Sigmoid colon (tissue), 7 donors: ENCODE data around the gene C14orf132. TPM values are rescaled to one million over a fixed set of nuclear protein-coding genes. Genes with fewer than 3 reads are reported as not detected.

Experiments used
- DNase-seq: peaks from one replicate; pipeline ENCODE4 v3.0.0-alpha.2; 2019
- H3K27ac ChIP-seq, 4 donors: fragments of 200-600 bp; sonication (generic); one replicate each; pipeline ENCODE4 v1.5.1; 2016 to 2019; ENCODE audit warnings: mild to moderate bottlenecking in 1 of 4
- H3K27me3 ChIP-seq, 3 donors: fragments of 200-600 bp; sonication (generic); one replicate each; pipeline ENCODE4 v1.5.1; 2019; ENCODE audit warnings: mild to moderate bottlenecking in 1 of 3
- H3K36me3 ChIP-seq, 4 donors: fragments of 200-600 bp; sonication (generic); one replicate each; pipeline ENCODE4 v1.5.1; 2016 to 2019
- H3K4me1 ChIP-seq, 4 donors: fragments of 200-600 bp; sonication (generic); one replicate each; pipeline ENCODE4 v1.5.1; 2017 to 2019
- H3K4me3 ChIP-seq, 4 donors: fragments of 200-600 bp; sonication (generic); one replicate each; pipeline ENCODE4 v1.5.1; 2017 to 2019; ENCODE audit warnings: mild to moderate bottlenecking in 2 of 4, moderate library complexity in 1 of 4
- H3K9me3 ChIP-seq, 4 donors: fragments of 200-600 bp in 3 of 4; sonication (generic) in 3 of 4; one replicate each; pipeline versions ENCODE4 v1.5.1 to v1.6.1; 2013 to 2019
- CTCF ChIP-seq, 4 experiments: fragments of 450-650 bp in 3 of 4; fragments of 200-600 bp in 1 of 4; IDR thresholded peaks; one replicate each; pipeline ENCODE4 v1.5.1; 2016 to 2019; ENCODE audit warnings: antibody characterized with exemption in 4 of 4, mild to moderate bottlenecking in 3 of 4, moderate library complexity in 2 of 4
- EP300 ChIP-seq, 4 donors: sonication (generic); formaldehyde crosslinking; IDR thresholded peaks; one replicate each; pipeline ENCODE4 v1.6.1; 2017; ENCODE audit warnings: antibody characterized with exemption in 4 of 4
- POLR2A ChIP-seq, 2 donors: fragments of 450-650 bp; IDR thresholded peaks; one replicate each; pipeline ENCODE4 v1.6.1; 2016; ENCODE audit warnings: antibody characterized with exemption in 2 of 2, mild to moderate bottlenecking in 2 of 2, moderate library complexity in 2 of 2
- POLR2AphosphoS5 ChIP-seq, 4 donors: sonication (generic); formaldehyde crosslinking; IDR thresholded peaks; one replicate each; pipeline ENCODE4 v1.6.1; 2017; ENCODE audit warnings: antibody characterized with exemption in 4 of 4
- WGBS, 2 donors: extraction: QIAGEN DNeasy Blood & Tissue Kit; methylation state at CpG; one replicate each; pipeline ENCODE4 v1.1.7; 2013; 5-methylcytosine and 5-hydroxymethylcytosine counted together
- intact Hi-C: fragments of 100-400 bp; cut with DNase I; formaldehyde crosslinking; loops from one replicate; pipeline ENCODE4 v1.15.1; 2023
- polyA plus RNA-seq, 3 donors: library from polyadenylated mRNA; stranded (reverse); fragments of 200-250 nt; gene quantifications; one replicate each; pipeline ENCODE4 v1.2.3, GENCODE V29; 2013
- total RNA-seq, 4 donors: library from RNA; depleted of rRNA; stranded (reverse); fragments of >200 nt; gene quantifications; one replicate each; pipeline ENCODE4 v1.1.0, GENCODE V29; 2016
- donor health status: healthy with polysubstance abuse.
- donor health status: Bipolar disorder and iron deficiency.
- donor health status: healthy.

The C14orf132 gene
- total and polyA plus RNA-seq, 7 donors: 2.4 to 30.4 (median 10.4) TPM

GRCh38 chr14:96095581-96096476 lies 56.7 kb downstream of the C14orf132 start:
- intact Hi-C loops: loop anchor here (5.0 kb wide), 1 partner anchor 59 kb away; the partner anchor contains the start of gene C14orf132
- Histone ChIP-seq H3K27ac (peak overlapping the region in 1 of 4 donors; percentile 26), H3K4me3 (no peak overlapping the region), H3K27me3 (no peaks in the 10 kb centered on the region), H3K4me1 (peaks cover 0 to 41% (median 32%) of the 10 kb centered on the region in 4 donors), H3K9me3 (no peaks in the 10 kb centered on the region), H3K36me3 (no peaks in the 10 kb centered on the region)
- 60 to 64% methylated on average over 16 of the region's 16 CpGs for WGBS, 2 donors
- TF ChIP-seq POLR2A (IDR thresholded peaks at IDR 0.05): no peak
- TF ChIP-seq EP300 (IDR thresholded peaks at IDR 0.05): no peak
- no peak for TF ChIP-seq CTCF (IDR thresholded peaks at IDR 0.05)
- TF ChIP-seq POLR2AphosphoS5 (IDR thresholded peaks at IDR 0.05): no peak
- DNase-seq: no peak

- DNase-seq: no peak
These were observed 57.8 kb downstream of the C14orf132 start for GRCh38 chr14:96096639-96097610.

GRCh38 chr14:96097752-96098151 lies 58.6 kb downstream of the C14orf132 start:
- peaks cover 0 to 35% (median 21%) of the 10 kb centered on the region in 4 donors for H3K4me1 ChIP-seq
- intact Hi-C loops: loop anchor here (5.0 kb wide), 1 partner anchor 60 kb away; the partner anchor contains the start of gene C14orf132
- H3K27me3 ChIP-seq: no peaks in the 10 kb centered on the region
- DNase-seq: no peak
- no peaks in the 10 kb centered on the region for H3K9me3 ChIP-seq
- no peak overlapping the region for H3K27ac ChIP-seq
- H3K4me3 ChIP-seq: no peak overlapping the region
- TF ChIP-seq POLR2AphosphoS5 (IDR thresholded peaks at IDR 0.05) (no peak), EP300 (IDR thresholded peaks at IDR 0.05) (no peak), POLR2A (IDR thresholded peaks at IDR 0.05) (no peak), CTCF (IDR thresholded peaks at IDR 0.05) (no peak)
- no peaks in the 10 kb centered on the region for H3K36me3 ChIP-seq
- WGBS, 2 donors: 72 to 78% methylated on average over 7 of the region's 7 CpGs

More at GRCh38 chr14:96096639-96097610, 57.8 kb downstream of the C14orf132 start:
- no peak overlapping the region for H3K27ac ChIP-seq
- peaks cover 0 to 35% (median 24%) of the 10 kb centered on the region in 4 donors for H3K4me1 ChIP-seq
- no peaks in the 10 kb centered on the region for H3K36me3 ChIP-seq
- intact Hi-C loops: loop anchor here (5.0 kb wide), 1 partner anchor 60 kb away; the partner anchor contains the start of gene C14orf132
- no peak for TF ChIP-seq CTCF (IDR thresholded peaks at IDR 0.05)
- TF ChIP-seq POLR2AphosphoS5 (IDR thresholded peaks at IDR 0.05): no peak
- no peak for TF ChIP-seq EP300 (IDR thresholded peaks at IDR 0.05)
- no peak for TF ChIP-seq POLR2A (IDR thresholded peaks at IDR 0.05)
- no peak overlapping the region for H3K4me3 ChIP-seq
- H3K9me3 ChIP-seq: no peaks in the 10 kb centered on the region
- no peaks in the 10 kb centered on the region for H3K27me3 ChIP-seq
- WGBS, 2 donors: 76 to 80% methylated on average over 12 of the region's 12 CpGs

- Histone ChIP-seq H3K36me3 (no peaks in the 10 kb centered on the region), H3K4me3 (no peak overlapping the region), H3K4me1 (peaks cover 0 to 29% (median 18%) of the 10 kb centered on the region in 4 donors), H3K9me3 (no peaks in the 10 kb centered on the region), H3K27me3 (no peaks in the 10 kb centered on the region), H3K27ac (no peak overlapping the region)
- peak in 3 of 4 experiments; percentile 30 to 61 (median 58) for TF ChIP-seq CTCF (IDR thresholded peaks at IDR 0.05)
- no peak for TF ChIP-seq POLR2A (IDR thresholded peaks at IDR 0.05)
- TF ChIP-seq POLR2AphosphoS5 (IDR thresholded peaks at IDR 0.05): no peak
- intact Hi-C loops: loop anchor here (5.0 kb wide), 1 partner anchor 61 kb away; the partner anchor contains the start of gene C14orf132
- DNase-seq: no peak
- WGBS, 2 donors: 41 to 50% methylated on average over 6 of the region's 6 CpGs
These were observed 59.3 kb downstream of the C14orf132 start for GRCh38 chr14:96098309-96098998.
